Left renal cortex interstitium (tissue), 4 donors: ENCODE data around the gene RBM38. TPM values are rescaled to one million over a fixed set of nuclear protein-coding genes. Genes with fewer than 3 reads are reported as not detected.

Source experiments
- DNase-seq, 4 donors: peaks; one replicate each; pipeline ENCODE4 v3.0.0-alpha.2; 2013; ENCODE audit warnings: low read depth in 4 of 4, low spot score in 2 of 4, missing footprints in 1 of 4
- polyA plus RNA-seq, 4 donors: library from polyadenylated mRNA; unstranded; fragments of 120-200 nt; gene quantifications; one replicate each; pipeline ENCODE4 v1.2.1, GENCODE V29; 2013; ENCODE audit not compliant: insufficient read length in 4 of 4

Gene RBM38
- polyA plus RNA-seq, 4 donors, result 24.6 to 43.8 (median 32.4) TPM

DNA sequence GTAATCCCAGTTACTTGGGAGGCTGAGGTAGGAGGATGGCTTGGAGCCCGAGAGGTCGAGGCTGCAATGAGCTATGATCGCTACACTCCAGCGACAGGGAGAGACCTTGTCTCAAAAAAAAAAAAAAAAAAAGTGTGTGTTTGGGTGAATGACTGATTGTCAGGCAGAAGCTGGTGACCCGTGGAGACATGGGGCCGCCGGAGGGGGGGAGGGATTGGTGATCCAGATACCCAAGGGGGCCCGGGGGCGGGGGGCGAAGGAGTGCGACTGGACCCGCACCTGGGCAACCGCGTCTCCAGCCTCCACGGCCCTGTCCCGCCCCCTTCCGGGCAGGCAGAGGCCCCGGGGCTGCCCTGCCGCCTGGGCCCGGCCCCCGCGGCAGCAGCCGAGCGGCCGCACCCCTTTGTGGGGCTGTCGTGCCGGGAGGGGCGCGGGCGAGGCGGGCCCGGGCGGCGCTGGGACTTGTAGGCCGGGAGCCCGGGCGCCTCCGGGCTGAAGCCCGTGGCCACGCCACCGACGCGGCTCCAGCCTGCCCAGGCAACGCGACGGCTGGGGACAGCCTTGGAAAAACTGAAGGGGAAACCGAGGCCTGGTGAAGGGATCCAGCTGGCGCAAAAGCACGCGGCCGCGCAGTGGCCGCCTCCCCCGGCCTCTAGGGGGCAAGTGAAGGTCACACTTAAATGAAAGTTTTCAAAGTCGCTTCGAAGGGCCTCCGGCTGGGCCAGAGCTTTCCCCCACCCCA lies 2.1 kb upstream of the RBM38 start:
- no peak for DNase-seq

DNA sequence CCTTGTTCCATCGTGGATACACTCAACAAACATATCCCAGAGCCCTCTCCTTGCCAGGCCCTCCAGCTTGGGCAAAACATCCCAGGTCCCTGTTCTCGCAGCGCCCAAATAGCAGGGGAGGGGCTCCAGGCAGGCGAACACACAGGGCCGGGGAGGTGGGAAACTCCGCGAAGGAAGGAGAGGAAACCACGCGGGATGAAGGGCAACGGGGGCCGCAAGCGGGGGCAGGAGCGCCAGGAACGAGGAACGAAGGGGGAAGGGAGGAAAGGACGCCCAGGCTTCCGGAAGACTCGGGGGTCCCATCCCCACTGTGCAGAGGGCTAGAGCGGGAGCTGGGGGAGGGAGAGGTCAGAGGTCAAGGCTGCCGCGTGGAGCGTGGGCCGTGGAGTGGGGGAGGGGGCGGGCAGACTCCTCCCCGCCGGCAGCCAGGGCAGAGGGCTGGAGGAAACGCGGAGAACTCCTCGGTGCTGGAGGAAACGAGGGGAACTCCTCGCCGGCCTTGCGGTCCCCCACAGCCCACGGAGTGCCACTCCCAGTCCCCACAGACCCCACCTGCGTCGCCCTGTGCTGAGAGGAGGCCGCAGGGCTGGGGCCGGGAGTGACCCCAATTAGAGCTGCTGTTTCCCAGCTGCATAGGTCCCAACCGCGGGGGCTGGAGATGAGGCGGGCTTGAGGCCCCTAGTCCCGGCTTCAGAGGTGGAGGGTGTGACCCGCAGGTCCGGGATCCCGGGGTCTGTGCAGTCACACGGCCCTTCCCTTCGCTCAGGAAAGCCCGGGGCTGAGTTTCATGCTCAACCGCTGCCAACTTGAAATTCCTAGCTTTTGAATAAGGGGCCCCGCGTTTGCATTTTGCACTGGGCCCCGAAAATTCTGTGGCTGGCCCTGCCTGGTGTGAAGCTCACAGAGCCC lies 1.2 kb upstream of the RBM38 start:
- no peak for DNase-seq

DNA sequence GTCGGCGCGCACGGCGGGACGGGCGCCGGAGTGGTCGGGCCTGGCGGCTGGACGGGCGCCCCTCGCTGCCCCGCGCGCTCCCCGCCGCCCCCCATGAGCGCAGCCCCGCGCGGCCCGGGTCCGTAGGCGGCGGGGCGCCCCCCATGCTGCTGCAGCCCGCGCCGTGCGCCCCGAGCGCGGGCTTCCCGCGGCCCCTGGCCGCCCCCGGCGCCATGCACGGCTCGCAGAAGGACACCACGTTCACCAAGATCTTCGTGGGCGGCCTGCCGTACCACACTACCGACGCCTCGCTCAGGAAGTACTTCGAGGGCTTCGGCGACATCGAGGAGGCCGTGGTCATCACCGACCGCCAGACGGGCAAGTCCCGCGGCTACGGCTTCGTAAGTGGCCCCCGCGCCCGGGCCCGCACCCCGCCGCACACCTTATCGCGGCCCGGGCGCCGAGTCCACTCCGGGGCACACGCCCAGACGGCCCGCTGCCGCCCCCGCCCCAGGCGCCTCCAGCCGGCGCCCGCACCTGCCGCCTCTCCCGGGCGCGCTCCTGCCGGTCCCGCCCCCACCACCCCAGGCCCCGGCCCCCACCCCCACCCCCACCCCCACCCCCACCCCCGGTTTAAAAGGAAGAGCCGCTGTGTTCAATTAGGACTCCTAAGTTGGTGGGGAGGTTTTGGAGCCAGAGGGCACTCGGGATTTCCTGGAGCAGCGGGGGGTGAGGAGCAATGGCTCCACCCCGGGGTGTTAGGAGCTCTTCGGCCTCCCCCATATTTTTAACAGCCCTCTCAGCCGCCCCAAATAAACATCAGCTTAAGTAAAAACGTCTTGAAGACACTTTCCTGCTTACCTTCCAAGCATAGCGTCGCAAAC lies 474 bp downstream of the RBM38 start:
- no peak for DNase-seq

DNA sequence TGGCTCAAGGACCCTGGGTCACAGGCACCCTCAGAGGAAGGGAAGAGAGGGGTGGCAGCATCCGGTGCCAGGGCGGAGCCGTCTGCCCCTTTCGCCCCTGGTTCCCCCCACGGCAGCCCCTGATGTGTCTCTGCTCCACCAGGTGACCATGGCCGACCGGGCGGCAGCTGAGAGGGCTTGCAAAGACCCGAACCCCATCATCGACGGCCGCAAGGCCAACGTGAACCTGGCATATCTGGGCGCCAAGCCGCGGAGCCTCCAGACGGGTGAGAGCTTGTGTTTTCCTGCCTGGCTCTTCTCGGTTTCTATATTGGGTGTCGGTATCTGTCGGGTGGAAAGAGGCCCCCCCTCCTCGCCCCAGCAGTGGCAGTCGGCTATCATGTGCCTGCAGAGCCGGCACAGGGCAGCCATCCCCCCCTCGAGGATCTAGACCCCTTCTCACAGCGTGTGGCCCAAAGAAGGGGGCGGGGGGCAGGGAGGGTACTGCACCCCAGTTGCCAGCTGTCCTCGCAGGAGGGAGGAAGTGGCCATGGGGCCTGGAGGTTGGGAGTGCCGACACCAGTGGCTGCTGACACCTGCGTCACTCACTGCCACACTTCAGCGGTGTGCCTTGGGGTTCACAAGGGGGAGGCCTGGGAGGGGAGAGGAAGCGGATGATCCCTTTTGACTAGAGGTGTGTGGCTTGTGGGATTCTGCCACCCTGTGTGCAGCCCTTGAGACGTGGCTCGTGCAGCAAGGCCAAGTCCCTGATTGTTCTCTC lies 1.5 kb downstream of the RBM38 start:
- no peak for DNase-seq

DNA sequence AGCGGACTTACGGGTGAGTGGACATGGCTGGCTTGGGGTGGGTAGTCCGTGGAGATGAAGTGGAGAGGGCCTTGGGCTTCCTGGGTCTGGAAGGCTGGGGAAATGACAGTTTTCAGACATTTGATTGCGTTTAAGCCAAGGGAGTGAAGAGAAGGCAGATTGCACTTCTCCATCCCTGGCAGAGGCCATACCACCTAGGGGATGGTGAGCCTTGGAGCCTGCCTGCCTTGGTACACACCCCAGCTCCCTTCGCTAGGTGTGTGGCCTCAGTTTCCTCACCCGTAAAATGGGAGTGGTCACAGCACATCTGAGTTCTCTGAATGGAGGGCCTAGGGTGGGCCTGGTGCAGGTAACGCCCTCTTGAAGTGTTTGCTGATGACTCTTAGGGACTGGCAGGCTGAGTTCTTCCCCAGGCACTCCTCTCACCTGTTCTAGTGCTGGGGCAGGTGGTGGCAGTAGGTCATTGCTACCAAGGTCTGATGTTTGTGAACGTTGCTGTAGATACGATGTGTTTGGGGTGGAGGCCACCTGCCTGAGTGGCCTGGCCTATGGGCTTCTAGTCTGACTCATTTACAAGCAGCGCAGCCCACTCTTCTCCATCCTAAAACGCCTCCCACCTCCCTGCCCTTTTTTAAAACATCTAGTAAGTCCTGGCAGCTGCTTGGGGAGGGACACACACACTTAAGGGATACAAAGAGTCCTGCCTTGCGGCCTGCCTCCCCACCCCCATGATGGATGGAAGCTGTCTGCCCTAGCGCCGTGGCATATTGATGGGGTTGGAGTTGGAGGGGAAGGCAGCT lies 2.3 kb downstream of the RBM38 start:
- no peak for DNase-seq

DNA sequence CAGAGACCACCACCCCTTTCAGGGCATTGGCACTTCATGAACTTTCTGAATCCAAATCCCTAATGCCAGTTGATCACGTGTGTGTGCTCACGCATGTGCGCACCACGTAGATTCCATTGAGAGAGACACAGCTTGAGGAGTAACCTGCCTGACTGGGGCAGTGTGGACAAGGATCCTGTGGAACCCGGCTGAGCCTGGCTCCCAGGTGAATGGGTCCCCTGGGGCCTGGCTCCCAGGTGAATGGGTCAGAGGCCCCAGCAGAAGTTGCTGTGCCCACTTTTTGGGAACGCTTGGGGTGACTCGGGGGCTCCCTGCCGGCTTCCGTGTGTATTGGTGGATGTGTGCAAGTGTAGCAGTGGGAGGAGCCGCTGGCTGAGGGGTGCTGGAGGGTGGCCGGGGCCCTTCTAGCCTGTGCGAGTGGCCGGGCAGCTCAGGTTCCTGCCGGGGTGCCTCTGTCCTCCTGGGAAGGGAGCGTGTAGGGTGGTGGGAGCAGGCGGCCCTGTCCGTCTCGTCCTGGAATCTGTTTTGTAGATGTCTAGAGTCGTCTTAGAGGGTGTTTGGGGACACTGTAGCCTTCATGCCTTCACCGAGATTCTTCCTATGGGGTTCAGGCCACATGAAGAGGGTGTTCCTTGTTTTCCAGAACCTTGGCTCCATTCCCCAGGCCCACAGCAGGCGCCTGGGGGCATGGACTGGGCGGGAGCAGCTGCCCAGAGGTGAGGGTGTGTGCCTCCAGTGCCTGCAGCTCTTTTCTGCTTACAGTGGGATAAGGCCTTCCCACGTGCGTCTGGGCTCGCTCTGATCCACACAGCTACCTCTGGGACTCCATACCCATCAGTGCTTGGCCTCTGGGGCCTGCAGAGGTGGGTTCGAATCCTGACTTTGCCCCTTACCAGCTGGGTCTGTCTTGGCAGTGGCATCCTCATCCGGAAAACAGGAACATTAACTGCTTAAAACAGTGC lies 3.2 kb downstream of the RBM38 start:
- no peak for DNase-seq

DNA sequence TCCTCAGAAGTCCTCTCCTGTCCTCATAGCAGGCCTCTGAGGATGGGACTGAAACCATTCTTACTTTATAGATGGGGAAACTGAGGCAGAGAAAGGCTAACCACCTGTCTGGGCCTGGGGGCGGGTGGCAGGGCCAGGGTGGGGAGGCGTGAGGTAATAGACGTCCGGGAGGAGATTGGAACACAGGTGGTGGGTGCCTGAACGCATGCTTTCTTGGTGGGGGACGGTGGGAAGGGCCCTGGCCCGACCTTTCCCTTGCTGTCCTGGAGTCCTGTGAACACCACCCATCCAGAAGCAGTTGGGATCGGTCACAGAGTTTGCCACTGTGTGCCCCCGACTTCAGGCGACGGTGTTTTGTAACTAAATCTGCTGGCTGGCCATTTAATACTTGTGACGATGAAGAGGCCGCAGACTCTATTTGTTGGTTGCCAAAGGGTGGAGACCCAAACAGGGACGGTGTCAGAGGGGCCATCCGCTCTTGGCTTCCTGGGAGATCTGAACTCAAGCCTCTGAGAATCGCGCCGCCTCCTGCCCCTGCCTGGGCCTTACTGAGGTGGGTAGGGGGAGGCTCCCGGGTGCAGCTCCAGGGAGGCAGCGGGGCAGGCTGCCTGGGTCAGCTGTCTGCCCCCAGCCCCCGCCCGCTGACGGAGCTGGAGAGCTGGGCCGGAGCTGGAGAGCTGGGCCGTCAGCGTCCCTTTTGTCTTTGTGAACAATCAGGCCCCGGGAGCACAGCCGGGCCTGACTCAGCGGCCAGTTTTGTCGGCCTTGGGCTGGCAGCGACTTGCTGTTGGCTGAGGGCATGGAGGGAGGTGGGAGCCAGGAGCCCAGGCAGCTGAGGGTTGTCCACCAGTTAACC lies 4.1 kb downstream of the RBM38 start:
- no peak for DNase-seq

DNA sequence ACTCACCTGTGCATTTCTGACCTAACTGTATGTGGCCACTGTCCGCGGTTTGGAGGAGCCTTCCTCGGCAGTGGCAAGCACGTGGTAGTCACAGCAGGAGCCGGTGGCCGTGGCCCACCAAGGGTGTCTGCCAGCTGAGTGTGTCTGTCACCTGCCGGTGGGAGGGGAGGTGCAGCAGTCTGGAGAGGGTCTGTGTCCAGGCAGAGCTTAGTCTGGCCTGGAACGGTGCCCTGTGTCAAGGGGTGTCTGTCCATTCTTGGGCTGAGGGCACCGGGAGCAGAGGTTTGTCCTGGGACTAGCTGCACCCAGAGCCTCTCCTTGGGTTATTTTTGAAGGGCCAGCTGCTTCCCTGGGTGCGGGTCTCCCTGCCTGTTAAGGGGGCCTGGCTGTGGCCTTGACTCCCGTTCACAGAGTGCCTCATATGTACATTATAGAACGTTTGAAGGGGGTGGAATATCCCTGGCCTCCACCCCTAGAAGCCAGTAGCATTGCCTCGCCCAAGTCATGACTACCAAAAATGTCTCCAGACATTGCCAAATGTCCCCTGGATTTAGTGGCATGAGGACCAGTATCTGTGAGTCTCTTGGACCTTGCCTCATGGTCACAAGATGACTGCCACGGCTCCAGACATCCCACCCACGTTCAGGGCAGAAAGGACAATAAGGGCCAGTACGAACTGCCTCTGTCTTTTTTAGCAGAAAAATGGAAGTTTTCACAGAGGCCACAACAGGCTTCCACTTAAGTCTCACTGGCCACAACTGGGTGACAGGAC lies 5.2 kb downstream of the RBM38 start:
- DNase-seq, result no peak

DNA sequence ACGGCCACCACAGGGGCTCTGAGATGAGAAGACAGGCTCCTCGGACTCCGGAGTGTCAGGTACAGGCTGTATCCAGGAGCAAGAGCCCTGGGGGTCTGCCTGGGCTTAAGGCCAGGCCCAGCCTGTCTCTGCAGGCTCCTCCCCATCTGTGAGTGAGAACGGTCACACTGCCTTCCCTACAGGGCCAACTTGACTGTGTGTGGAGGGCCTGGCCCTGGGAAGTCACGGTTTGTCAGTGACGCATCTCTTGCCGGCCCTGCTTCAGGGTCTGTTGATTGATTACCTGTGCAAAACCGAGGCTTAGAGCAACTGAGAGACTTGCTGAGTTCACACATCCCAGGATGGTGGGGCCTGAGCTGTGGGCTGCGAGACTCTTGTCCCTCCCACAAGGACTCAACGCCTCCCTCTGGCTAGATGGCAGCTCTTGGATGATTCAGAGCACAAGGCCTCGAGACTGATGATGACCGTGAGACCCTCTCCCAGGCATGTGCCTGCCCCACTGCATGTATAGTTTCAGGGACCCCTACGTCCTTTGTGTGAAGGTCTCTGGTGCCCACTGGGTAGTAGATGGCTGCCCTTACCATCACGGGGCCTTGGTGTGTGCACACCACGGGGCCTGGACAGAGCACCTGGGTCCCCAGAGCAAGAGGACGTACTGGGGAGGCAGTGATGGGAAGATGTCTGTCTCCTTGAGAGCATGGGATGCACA lies 5.9 kb downstream of the RBM38 start:
- DNase-seq, result no peak

DNA sequence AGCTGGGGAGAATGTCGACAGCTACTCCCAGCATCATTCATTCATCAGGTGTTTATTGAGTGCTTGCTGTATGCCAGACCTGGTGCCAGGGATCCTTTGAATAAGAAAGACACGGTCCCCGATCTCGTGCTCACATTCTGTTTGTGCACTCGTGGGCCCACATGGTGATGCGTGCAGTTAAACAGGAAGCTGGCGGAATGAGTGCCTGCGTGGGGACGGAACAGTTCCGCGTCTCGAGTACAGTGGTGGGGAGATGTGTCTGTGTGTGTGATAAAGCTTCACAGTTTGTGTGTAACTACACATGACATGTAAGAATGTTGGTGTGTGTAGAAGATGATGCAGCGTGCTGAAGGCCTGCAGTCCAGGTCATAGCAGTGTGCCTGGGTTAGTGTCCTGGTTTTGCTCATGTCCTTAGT lies 6.5 kb downstream of the RBM38 start:
- DNase-seq, result no peak

DNA sequence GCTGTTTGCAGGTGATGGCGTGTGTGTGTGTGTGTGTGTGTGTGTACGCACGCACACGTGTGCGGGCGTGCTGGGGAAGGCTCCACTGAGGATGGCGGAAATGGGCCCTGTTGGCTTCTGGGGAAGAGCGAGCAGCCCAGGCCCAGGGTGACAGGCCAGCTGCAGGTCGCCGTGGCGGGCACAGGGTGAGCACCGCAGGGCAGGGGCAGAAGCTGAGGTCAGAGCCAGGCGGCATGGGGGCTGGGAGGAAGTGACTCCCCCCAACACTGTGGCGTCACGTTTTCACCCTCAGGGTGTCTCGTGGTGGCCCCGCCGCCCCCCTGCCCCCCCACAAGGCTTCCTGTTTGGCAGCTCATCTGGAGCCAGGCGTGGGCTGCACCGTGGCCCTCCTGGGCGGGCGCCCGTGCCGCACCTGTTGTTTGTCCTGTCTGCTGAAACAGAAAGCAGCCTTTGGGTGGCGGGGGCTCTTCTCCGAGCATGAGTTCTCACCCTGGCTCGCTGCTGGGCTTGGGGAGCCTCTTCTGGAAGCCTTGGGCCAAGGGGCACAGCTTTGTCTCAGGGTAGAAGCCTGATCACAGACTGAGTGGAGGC lies 7.1 kb downstream of the RBM38 start:
- no peak for DNase-seq

DNA sequence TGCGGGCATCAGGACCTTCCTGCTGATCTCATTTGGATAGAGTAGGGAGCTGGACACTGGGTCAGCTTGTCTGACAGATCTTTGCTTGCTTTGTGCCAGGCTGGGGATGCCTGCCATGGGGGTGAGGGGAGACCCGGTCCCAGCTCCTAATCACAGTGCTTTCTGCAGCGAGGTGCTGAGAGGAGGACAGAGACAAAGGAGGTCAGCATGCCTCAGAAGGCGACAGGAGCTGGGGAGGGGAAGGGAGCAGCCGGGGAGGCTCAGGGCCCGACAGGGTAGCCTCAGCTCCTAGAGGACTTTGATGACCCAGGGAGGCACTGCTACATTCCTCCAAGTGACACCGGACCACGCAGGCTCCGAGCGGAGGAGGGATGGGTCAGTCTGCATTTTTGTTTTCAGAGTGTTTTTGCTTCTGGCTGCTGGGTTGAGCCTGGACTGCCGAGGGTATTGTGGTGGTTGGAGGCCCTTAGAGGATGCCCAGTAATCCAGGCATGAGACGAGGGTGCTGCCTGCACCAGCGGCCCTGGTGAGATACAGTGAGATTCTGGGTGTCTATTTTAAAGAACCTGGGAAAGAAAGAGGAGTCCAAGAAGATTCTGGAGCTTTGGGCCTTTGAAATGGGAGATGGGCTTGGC lies 7.8 kb downstream of the RBM38 start:
- DNase-seq, result no peak

DNA sequence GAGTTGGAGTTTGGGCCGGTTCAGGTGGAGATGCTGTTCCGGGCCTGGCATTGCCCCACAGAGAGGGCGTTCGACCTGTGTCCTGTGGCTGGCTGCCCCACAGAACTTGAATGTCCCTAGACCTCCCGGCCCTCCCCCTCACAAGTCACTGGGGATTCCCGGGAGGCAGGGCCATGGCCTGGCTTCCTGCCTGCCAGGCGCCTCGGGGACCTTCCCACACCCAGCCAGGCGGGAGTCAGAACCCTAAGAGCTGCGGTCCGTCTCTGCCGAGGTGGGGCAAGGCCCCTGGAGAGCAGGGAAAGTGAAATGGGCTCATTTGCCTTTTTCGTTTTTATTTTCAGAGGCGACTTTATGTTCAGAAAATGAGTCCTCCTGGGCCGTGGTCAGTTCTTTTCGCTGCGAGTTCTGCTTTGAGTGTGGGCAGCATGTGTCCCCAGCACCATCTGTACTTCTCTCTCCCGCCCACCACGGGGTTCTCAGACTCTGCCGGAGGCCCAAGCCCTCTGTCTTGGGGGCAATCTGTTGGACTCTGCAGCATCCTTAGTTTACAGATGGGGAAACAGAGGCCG lies 8.5 kb downstream of the RBM38 start:
- DNase-seq, result no peak

DNA sequence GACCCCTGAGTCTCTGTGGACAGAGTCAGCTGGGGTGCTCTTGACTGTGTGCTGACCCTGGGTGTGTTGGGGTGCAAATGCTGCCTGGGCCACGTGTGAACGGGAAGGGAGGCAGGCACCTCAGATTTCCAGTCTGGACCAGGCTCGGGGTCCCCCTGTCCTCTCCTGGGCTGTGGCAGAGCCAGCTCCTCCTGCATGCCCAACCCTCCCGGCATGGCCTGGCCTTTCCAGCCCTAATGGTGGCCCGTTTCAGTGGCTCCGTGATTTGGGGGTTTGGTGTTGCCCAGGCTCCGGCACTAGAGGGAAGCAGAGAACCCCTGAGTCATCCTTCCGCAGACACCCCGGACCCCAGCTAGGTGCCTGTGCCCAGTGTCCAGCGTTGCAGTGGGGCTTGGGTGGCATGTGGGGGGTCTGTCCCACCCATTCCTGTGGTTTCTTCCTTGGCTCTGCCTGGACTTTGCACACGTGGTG lies 9.1 kb downstream of the RBM38 start:
- no peak for DNase-seq
